Measurements from ENCODE around the gene PATL1.
"Not testable (repeated sequence)": the region's sequence is repeated elsewhere in the genome, so short reads cannot be mapped to it uniquely, and the experiment has no call there.

PATL1 gene, protein sequence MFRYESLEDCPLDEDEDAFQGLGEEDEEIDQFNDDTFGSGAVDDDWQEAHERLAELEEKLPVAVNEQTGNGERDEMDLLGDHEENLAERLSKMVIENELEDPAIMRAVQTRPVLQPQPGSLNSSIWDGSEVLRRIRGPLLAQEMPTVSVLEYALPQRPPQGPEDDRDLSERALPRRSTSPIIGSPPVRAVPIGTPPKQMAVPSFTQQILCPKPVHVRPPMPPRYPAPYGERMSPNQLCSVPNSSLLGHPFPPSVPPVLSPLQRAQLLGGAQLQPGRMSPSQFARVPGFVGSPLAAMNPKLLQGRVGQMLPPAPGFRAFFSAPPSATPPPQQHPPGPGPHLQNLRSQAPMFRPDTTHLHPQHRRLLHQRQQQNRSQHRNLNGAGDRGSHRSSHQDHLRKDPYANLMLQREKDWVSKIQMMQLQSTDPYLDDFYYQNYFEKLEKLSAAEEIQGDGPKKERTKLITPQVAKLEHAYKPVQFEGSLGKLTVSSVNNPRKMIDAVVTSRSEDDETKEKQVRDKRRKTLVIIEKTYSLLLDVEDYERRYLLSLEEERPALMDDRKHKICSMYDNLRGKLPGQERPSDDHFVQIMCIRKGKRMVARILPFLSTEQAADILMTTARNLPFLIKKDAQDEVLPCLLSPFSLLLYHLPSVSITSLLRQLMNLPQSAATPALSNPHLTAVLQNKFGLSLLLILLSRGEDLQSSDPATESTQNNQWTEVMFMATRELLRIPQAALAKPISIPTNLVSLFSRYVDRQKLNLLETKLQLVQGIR

DNA sequence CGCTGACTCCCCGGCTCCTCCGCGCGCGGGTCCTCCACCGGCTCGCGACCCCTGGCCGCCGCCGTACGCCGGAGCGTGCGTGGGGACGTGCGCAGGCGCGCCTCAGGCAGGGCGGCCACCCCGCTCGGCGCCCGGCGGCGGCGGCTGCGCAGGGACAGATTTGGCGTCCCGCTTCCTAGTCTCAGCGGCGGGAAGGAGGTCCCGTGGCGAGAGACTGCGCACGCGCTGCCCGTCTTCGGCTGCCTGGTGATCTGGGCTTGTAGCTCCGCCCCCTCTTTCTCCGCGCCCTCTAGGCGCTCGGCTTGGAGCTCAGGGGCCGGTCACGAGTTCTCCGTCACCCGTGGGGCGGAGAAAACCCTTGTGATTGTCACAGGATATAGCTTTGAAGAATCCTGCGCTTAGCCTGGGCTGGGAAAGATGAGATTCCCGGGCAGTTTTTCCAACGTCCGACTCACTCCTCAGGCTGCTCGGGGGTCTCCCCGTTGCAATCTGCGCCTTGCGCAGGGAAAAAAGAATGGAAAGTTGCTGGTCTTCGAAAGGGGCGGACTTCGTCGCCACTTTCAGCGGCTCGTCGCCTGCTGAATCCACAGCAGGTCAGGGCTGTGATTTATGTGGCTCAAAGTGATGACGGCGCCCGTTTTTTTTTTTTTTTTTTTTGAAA, at the start of gene PATL1:
Gene PATL1, minus strand, starts transcription at position 88 of the 661 bp plus-strand sequence. CDS start 142 bp downstream, outside the sequence.
- DNase-seq: peak; percentile 99

DNA sequence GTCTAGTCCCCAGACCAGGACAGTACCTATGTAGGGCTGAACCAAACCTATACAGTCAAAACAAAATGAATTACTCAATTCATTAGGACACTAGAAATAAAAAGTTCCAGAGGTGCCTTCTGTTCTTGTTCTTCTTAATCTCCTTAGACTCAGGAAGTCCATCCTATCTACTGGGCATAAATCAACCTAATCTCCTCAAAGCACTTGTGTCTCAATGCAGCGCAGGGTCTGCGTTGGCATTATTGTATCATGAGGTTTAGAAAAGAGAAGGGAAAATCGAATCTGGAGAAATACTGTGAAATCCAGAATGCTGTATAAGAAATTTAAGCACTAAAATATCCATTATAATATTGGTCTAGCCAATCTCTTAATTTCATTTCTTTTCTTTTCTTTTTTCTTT, 47.2 kb upstream of the PATL1 start:
- DNase-seq: no peak

DNA sequence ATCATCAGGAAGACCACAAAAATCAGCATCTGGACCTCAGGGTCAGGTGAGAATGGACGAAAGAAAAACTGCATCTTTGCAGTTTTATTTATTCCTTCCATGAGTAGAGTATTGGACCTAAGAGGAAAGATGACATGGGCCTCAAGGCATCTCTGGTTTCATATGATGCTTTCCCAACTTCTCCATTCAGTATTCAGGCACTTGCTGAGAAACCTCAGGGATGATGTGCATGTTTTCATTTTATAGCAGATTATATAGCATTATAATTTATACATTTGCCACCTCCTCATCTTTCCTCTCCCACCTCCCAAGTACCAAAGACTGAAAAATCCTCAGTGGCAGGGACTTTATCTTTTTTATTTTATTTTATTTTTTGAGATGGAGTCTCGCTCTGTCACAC, 44.9 kb upstream of the PATL1 start, which contains the start of gene OR10V1:
Gene OR10V1, minus strand, starts transcription at position 101 of the 400 bp plus-strand sequence. Its CDS starts 0 bp downstream, at position 101.
- DNase-seq: no peak

DNA sequence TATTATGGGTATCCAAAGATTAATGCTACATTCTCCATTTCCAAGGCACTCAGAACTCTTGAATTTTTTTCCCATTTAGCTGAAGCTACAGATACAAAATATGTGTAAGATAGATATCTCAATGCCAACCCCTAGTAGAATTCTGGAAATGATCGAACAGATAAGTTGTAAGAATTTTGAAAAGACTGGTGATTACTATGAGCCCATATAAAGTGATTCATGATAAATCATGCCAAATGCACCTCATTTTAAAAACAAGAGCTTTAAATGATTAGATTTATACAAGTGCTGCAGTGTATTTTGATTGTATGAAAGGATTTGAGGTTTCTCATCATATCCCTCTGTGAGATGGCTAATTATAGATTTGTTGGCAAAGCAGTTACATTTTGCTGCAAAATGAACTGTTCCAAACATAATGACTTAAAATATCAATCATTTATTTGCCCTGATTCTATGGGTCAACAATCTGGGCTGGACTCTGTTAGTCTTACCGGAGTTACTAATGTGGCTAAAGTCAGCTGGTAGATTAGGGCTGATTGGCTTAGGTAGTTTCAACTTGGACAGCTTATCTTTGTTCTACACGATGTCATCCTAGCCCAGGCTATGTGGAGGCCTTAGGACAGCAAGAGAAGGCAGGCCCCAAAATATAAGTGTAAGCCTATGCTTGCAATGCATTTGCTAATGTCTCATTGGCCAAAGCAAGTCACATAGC, 41.5 kb upstream of the PATL1 start:
- no peak for DNase-seq

DNA sequence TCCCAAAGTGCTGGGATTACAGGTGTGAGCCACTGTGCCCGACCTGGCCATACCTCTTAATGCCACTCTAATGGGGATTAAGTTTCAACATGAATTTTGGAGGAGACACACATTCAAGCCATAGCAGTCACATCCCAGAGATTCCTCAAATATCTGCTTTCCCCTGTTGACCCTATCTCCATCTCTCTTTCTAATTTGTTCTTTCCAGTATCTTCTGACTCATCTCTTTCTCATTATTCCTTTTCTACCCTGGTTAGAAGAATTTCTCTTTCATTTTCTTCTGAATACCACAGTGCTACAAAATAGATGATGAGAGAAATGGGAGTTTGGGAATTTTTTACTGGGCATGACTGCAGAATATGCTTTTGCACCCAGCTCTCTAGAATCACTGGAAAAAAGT, 39.7 kb upstream of the PATL1 start:
- no peak for DNase-seq

DNA sequence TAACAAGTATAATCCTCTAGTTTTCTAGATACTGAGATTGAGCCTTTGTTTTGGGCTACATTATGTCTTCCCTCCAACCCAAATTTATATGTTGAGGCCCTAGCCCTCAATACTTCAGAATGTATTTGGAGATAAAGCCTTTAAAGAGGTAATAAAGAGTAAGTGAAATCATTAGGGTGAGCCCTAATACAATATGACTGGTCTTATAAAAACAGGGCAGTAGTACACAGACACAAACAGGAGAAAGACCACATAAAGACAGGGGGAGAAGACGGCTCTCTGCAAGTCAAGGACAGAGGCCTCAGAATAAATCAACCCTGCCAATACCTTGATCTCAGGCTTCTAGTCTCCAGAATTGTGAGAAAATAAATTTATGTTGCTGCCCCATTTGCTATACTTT, 38.5 kb upstream of the PATL1 start:
- no peak for DNase-seq

DNA sequence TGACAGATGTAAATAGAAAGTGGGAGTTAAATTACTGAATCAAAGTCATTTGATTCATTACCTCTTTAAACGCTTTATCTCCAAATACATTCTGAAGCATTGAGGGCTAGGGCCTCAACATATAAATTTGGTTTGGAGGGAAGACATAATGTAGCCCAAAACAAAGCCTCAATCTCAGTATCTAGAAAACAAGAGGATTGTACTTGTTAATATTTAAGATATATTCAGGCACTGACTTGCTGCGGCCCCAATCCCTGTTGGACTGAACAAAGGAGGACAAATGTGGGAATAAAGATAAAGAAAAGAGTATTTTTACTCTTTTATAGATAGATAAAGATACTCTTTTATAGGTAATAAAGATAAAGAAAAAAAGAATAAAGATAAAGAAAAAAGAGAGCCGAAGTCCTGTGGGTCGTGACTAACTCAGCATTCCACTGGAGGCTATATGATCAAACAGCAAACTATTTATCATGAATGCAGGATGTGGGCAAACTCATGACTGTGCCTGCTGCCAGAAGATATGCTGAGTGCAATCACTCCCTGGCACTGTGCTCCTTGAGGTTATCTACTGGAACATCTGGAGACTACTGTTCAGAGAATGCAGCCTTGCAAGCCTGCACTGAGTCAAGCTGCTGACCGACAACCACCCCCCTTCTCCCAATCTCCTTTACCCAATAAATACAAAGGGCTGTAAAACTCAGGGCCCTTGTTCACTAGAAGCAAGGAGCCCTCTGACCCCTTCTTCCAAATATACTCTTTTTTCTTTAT, 37.9 kb upstream of the PATL1 start:
- peak; percentile 3 for DNase-seq

DNA sequence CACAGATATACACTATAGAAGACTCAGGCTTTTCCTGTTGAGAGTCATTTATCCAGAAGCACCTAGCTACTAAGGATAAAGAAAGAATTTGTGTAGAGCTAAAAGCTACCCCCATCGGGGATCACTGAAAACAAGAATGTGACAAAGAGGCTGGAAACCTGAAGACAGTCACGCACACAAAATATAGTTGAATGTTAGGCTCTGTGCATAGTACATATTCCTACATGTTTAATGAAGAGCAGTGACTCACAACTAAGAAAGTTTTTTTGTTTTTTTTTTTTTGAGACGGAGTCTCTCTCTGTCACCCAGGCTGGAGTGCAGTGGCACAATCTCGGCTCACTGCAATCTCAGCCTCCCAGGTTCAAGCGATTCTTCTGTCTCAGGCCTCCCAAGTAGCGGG, 36.5 kb upstream of the PATL1 start:
- DNase-seq: no peak

DNA sequence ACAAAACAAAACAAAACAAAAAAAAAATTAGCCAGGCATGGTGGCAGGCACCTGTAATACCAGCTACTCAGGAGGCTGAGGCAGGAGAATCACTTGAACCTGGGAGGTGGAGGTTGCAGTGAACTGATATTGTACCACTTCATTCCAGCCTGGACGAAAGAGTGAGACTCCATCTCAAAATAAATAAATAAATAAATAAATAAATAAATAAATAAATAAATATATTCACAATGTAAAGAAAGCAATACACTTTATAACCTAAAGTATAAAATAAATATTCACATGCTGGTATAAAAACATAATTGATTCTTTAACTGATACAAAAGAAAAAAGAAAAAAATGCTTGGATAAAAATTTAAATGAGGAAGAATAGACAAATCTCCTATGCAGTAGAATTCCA, 34.7 kb upstream of the PATL1 start:
- not testable (repeated sequence) for DNase-seq

DNA sequence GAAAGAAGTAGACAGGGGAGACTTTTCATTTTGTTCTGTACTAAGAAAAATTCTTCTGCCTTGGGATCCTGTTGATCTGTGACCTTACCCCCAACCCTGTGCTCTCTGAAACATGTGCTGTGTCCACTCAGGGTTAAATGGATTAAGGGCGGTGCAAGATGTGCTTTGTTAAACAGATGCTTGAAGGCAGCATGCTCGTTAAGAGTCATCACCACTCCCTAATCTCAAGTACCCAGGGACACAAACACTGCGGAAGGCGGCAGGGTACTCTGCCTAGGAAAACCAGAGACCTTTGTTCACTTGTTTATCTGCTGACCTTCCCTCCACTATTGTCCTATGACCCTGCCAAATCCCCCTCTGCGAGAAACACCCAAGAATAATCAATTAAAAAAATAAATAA, 31.3 kb upstream of the PATL1 start:
- not testable (repeated sequence) for DNase-seq

DNA sequence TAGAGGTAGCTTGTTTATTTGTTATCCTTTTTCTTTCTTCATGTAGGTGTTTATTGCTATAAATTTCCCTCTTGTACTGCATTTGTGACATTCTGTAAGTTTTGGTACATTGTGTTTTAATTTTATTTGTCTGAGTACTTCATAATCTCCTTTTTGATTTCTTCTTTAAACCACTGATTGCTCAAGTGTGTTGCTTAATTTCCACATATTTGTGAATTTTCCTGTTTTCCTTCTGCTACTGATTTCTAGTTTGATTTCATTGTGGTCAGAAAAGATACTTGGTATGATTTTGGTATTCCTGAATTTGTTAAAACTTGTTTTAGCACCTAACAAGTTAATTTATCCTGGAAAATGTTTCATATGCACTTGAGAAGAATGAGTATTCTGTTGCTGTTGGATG, 29.7 kb upstream of the PATL1 start:
- no peak for DNase-seq

DNA sequence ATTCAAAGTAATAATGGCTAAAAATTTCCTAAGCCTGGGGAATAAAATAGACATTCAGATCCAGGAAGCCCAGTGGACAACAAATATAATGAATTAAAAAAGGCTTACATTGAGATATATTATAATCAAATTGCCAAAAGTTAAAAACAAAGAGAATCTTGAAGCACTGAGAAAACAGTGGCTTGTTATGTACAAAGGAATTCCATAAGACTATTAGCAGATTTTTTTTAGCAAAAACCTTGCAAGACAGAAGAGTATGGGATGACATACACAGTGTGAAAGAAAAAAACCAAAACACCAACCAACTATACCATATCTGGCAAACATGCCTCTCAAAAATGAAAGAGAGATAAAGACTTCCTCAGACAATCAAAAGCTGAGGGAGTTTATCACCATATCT, 24.1 kb upstream of the PATL1 start:
- DNase-seq: no peak

DNA sequence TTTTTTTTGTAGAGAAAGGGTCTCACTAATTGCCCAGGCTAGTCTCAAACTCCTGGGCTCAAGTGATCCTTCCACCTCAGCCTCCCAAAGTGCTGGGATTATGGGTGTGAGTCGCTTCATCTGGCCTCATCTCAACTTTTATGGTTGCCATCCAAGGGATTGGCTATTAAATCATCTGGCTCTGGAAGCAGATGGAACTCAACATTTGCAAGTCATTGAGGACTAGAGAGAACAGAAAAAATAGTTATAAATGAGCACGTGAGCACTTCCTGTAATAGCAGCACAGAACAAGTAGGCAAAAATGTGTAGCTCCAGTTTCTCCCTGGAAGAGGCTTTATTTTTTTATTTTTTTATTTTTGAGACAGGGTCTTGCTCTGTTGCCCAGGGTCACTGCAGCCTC, 22.3 kb upstream of the PATL1 start:
- DNase-seq: no peak

DNA sequence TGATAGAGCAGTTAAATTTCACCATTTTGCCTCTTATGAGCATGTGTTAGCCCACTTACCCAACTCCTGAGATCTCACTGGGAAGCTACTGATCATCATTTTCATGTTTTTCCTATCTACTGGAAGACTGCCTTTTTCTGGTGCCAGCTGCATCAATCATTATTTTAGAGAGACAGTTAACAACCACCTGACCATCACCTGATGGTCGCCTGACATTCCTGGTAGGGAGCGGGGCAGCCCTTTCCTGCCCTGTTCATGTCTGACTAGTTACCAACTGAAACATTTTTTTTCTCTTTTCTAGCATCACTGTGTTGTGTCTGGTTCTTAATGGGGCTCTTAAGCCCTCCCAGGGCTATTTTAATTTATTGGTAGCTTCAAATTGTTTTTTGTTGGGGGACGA, 20.2 kb upstream of the PATL1 start:
- no peak for DNase-seq

DNA sequence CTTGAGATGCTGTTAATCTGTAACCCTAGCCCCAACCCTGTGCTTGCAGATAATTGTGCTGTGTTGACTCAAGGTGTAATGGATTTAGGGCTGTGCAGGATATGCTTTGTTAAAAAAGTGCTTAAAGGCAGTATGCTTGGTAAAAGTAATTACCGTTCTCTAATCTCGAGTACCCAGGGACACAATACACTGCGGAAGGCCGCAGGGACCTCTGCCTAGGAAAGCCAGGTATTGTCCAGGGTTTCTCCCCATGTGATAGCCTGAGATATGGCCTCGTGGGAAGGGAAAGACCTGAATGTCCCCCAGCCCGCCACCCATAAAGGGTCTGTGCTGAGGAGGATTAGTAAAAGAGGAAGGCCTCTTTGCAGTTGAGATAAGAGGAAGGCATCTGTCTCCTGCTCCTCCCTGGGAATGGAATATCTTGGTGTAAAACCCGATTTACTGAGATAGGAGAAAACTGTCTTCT, 12.5 kb upstream of the PATL1 start:
- not testable (repeated sequence) for DNase-seq

DNA sequence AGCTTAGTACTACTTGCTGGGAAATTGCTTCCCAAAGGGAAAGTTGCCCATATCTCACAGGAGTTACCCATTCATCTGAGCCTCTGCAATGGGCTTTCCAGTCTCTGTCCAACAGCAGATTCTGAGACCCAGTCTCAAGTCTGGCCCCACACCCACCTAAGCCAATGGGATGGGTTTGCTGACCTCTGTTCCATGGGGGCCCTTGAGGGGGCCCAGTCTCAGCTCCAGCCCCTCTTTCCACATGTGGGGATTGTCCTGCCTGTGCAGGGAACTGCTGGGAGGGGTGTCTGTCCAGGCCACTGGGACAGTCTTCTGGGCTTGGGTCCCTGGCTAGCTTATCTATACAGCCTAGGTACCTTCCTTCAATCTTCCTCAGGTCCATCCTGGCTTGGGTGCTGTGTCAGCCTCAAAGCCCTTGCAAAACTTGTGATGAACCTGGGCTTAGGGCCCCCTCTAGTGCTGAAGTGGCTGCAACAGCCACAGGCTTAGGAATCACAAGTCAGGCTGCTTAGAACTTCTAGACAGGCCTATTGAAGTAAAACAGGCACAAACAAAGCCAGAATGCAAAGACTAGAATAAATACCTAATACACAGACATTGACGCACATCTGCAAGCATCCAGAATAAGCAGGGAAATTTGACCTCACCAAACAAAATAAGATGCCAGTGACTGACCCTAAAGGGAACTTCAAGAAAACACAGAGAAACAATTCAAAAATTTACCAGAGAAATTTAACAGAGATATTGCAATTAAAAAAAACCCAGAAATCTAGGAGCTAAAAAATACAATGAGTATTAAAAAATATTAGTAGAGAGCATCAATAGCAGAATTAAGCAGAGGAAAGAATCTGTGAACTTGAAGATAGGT, 11.7 kb upstream of the PATL1 start:
- peak; percentile 65 for DNase-seq

DNA sequence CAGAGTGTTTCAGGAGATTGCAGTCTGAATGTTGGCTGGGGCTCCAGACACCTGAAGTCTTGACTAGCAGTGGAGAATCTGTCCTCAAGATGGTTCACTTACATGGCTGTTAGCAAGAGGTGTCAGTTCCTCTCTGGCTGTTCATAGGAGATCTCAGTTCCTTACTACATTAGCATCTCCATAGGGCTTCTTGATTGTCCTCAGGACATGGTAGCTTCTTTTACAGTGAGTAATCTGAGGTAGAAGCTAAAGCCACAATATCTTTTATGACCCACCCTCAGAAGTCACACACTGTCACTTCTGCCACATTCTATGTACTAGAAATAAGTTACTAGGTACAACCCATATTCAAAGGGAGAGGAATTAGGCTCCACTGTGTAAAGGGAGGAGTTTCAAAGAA, 10.5 kb upstream of the PATL1 start:
- DNase-seq: no peak

DNA sequence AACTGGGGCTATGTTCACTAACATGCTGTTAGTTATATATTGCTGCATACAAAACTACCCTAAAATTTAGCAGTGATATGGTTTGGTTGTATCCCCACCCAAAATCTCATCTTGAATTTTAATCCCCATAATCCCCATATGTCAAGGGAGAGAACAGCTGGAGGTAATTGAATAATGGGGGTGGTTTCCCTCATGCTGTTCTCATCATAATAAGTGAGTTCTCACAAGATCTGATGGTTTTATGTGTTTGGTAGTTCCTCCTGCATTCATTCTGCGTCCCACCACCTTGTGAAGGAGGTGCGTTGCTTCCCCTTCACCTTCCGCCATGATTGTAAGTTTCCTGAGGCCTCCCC, 10.0 kb upstream of the PATL1 start:
- no peak for DNase-seq

DNA sequence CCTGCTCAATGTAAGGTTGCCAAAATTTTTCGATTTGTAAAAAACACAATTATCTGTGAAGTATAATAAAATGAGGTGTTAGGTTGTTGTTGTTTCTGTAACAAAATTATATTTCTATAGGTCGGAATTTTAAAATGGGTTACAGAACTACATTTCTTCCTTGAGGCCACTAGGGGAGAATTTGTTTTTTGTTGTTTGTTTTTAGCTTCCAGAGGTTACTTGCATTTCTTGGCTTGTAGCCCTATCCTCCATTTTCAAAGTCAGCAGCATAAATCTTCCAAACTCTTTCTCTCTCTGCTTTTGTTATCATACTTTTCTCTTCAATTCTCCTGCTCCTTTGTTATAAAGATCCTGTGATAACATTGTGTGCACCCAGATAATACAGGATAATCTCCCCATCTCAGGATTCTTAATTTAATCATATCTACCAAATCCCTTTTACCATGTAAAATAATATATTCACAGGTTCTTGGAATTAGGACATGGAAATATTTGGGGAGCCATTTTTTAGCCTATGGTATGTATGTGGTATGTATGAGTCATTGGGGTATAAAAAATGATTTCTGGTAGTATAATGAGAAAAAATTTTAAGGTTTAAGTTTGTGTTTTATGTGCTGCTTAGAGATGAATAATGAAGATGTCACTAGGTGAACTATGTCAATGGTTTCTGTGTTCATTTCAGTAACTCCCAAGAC, 9.4 kb upstream of the PATL1 start:
- no peak for DNase-seq

DNA sequence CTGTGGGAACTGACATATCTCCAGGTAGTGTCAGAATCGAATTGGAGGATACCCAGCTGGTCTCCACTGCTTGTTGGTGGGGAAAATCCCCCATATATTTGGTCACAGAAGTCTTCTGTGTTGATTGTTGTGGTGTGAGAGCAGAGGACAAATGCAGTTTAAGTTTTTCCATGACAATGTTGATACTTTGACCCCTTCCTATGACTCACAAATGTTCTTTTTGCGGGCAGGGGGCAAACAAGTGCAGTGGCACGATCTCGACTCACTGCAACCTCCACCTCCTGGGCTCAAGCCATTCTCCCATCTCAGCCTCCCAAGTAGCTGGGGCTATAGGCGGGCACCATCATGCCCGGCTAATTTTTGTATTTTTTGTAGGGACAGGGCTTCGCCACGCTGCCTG, 7.4 kb upstream of the PATL1 start:
- no peak for DNase-seq

DNA sequence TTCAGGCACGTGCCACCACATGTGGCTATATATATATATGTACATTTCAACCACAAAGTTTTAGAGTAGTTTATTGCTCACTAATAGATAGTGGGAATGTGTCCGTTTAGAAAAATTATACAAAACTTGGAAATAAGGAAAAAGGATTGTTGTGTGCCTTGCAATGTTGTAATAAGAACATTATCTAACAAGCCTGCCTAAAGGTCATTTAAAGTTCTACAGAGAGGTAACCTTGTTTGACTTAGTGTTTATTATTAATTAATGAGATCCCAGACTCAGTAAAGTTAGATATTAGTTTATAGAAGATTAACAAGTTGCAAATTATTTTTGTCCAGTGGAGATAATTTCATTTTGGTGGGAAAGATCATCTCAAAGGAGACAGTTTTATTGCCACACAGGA, 5.5 kb upstream of the PATL1 start:
- no peak for DNase-seq
